GM21447 (cell line): Measurements from ENCODE around the gene TRAPPC8.
"Not testable (repeated sequence)": the region's sequence is repeated elsewhere in the genome, so short reads cannot be mapped to it uniquely, and the experiment has no call there.

Source experiments
- ATAC-seq: cut with Tn5 transposase; IDR thresholded peaks from one replicate; pipeline ENCODE4 v1.9.1; 2021; ENCODE audit not compliant: unreplicated experiment

TRAPPC8 gene

GRCh38 chr18:31946305-31947046 is 3.5 kb upstream of the TRAPPC8 start:
- ATAC-seq = no peak

DNA sequence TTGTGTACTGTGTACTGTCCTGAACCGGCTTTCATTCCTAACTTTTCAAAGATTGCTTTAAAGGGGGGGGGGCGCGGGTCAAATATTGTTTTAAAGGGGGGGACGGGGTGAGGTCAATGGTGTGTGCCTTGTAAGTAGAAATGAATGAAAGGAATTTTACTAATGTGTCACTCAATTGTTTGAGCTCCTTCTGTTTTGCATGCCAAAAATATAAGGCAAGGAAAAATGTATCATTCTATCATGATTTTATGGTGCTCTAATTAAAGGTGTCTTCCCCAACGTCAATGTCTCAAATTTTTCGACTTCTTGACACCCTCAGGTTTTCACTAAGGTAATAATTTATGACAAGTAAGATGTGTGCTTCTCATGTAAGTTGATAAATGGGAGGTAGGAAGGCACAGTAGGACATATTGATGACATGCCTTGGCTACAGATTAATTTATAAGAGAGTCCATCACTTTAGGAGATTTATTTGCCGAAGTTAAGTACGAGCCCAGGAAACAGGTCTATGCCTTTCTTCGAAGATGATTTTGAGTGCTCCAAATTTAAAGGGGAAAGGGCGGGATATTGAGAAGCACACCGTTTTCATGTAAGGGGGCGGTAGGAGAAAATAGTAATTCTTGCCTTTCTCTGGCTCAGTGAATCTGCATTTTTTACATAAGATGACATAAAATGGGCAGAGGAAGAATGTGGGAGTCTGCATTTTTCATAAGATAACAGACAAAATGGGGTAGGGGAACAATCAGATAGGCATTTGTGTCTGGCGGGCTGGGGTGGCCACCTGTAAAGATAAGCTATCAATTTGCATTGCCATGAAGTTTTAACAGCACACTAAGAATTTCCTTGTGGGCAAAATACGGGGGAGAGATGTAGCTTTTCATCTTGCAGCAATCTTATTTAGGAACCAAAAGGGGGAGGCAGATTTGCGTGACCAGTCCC is 1.2 kb upstream of the TRAPPC8 start:
- ATAC-seq = no peak

DNA sequence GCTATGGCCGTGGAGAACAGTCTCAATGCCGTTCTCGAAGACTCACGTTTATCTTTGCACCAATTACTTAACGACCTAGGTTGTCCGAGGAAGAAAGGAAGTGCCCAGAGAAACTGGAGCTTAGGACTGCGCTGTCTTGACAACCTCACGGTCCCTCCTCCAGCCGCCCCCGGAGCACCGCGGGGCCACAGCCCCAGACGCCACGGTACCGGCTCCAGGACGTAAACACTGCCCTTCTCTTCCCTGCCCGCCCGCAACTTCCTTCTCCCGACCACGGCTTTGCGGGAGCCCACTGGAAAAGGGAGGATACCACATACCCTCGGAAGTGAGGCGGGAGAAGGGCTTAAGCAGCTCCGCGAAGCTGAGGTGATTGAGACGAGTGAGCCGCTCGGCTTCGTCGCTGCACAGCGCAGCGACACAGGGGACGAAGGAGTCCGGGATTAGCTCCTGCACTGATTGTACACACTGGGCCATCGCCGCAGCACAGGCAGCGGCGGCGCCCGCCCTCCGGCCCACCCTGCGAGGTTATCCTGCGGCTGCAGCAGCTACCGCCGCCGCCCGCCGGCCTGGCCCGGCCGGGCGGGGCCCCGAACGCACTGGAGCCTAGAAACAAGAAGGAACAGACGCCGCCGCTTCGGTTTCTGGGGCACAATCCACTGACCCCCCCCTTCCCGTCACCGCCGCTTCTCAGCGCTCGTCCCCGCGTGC is 483 bp downstream of the TRAPPC8 start:
- peak; percentile 31 for ATAC-seq

DNA sequence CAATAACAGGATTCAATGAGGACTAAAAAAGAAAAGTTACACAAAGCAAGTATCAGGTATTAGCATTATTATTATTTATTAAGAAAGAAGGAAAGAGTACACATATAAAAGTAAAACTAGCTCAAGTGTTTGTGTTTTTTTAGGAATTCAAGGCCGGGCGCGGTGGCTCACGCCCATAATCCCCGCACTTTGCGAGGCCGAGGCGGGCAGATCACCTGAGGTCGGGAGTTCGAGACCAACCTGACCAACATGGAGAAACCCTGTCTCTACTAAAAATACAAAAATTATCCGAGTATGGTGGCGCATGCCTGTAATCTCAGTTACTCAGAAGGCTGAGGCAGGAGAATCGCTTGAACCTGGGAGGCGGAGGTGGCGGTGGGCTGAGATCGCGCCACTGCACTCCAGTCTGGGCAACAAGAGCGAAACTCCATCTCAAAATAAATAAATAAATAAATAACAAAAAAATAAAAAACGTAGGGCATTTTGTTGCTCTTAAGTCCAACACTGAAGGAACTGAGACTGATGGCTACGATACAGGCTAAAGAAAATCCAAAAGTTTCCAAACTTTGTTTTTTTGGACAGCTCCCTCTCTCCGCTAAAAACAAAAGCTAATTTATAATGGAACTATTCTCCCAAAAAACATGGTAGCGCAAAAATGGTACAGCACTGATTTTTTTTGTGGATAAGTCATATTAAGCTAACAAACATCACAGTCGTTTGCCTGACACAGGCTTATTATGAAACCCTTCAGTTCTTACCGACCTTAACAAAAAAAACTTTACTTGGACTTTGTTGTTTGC is 1.7 kb downstream of the TRAPPC8 start:
- no peak for ATAC-seq

DNA sequence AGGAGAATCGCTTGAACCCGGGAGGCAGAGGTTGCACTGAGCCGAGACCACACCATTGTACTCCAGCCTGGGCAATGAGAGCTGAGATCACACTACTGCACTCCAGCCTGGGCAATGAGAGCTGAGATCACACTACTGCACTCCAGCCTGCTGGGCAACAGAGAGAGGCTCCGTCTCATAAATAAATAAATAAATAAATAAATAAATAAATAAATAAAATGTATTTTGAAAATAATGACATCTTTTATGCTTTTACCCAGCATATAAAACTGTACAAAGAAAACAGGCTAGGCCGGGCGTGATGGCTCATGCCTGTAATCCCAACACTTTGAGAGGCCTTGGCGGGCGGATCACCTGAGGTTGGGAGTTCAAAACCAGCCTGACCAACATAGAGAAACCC is 8.2 kb downstream of the TRAPPC8 start:
- ATAC-seq = not testable (repeated sequence)

- ATAC-seq = no peak
Measured at GRCh38 chr18:31931886-31932240, 11.1 kb downstream of the TRAPPC8 start.

DNA sequence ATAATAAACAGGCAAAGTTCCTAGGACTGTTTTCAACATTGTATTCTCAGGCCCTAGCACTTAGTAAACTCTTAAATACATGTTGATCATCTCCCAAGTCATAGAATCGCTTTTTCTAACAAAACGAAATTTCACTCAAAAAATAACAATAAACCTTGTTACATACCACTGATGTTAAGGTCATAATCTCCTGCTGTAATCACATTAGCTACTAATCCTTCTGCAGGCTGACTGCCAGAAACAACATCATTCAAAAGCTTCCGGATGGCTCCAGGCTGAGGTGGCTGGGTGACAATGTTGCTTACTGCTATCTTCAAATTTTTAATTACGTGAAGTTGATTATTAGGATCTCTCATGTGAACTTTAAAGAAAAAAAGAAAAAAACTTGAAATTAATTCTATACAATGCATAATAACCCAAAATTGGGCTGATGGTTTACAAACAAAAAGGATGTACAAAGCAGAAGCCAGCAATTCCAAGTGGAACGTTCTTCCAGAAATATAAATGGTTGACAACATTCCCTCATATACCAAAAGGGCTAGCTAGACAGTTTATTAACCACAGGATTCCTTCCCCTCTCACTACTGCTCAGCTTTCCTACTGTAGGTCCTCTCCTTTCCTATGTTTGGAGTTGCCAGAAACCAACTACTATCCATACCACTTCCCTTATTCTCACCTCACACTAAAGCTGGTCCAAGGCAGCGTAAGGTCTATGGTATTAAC is 11.6 kb downstream of the TRAPPC8 start:
- ATAC-seq = no peak

DNA sequence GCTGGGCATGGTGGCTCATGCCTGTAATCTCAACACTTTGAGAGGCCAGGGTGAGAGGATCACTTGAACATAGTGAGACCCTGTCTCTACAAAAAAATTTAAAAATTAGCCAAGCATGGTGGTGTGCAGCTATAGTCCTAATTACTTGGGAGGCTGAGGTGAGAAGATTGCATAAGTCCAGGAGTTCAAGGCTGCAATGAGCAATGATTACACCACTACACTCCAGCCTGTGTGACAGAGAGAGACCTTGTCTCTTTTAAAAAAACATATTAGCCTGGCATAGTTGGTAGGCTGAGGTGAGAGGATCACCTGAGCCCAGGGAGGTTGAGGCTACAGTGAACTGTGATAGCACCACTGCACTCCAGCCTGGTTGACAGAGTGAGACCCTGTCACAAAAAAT is 13.7 kb downstream of the TRAPPC8 start:
- ATAC-seq = no peak

DNA sequence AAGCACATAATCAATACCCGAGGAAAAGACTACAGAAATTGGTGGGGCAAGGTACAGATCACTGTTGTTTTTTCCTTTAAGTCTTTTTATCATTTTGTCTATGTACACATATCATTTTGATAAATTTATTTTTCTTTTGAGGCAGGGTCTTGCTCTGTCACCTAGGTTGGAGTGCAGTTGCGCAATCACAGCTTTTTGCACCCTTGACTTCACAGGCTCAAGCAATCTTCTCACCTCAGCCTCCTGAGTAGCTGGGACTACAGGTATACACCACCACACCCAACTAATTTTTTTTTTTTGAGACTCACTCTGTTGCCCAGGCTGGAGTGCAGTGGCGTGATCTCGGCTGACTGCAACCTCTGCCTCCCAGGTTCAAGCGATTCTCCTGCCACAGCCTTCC is 15.9 kb downstream of the TRAPPC8 start:
- not testable (repeated sequence) for ATAC-seq

DNA sequence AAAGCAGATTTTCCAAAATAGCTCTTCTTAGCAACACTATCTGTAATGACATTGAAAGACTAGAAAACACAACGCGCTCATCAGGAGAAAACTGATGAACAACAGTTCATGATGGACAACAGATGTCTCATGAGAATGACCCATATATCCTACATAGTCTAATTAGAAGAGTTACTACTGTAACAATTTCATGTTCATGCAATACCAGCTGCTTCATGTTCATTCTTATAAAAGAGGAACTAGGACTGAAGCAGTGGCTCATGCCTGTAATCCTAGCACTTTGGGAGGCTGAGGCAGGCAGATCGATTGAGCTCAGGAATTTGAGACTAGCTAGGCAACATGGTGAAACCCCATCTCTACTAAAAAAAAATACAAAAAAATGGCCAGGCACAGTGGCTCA is 22.7 kb downstream of the TRAPPC8 start:
- ATAC-seq = no peak

DNA sequence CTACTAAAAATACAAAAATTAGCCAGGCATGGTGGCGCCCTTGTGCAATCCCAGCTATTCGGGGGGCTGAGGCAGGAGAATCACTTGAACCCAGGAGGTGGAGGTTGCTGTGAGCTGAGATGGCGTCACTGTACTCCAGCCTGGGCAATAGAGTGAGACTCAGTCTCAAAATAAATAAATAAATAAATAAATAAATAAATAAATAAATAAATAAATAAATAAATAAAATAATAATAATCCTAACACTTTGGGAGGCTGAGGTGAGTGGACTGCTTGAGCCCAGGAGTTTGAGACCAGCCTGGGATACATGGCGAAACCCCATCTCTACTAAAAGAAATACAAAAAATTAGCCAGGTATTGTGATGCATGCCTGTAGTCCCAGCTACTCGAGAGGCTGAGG is 23.6 kb downstream of the TRAPPC8 start:
- ATAC-seq = not testable (repeated sequence)

GRCh38 chr18:31918733-31919132 is 24.2 kb downstream of the TRAPPC8 start:
- no peak for ATAC-seq

DNA sequence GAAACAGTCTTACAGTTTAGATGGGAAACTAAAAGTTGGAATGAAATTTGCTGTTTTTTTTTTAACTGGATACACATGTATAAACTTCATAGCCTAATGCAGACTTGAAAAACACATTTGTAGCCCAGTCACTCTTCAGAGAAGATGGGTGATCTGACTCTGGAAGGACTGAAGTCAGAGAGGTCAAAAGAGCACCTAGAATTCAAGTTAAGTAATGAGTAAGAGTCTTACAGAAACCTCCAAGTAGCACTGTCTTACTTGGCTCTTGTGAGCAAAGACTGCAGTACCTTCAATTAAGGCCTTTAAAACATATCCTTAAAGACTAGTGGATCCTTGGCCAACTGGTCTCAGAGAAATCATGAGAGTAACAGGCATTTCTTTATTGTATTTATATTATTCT is 41.9 kb downstream of the TRAPPC8 start:
- ATAC-seq = no peak

GRCh38 chr18:31899771-31900170 is 43.2 kb downstream of the TRAPPC8 start:
- ATAC-seq = not testable (repeated sequence)

DNA sequence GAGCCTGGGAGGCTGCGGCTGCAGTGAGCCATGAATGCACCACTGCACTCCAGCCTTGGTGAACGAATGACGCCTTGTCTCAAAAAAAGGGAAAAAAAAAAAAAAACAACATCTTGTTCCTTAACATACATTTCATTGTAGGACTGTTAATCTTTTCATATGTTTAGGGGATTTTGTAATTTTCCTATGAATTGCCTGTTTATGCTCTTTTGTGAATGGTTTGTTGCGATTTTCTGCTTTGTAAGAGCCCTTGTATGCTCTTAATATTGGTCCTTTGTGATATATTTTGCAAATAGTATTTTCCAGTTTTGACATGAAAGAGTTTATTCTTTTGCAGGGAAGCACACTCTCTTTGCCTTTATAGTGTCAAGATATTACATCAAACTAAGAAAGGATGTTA is 50.0 kb downstream of the TRAPPC8 start:
- ATAC-seq = no peak

DNA sequence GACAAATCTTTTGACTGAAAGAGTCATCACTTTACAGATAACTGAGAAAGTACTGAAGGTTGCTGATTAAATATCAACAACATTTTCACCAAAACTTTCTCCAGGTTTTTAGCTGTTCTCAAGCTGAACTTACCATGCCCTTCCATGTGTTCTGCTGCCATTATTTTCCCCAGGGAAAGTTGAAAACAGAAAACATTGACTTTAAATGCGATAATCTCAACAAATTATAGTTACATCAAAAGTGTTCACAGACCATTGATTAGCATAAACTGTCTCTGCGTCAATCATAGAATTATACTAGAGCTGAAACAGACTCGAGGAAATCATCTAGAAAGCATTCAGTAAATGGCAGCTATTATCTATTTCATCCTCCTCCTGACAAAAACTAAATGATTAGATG is 51.4 kb downstream of the TRAPPC8 start:
- ATAC-seq = no peak

DNA sequence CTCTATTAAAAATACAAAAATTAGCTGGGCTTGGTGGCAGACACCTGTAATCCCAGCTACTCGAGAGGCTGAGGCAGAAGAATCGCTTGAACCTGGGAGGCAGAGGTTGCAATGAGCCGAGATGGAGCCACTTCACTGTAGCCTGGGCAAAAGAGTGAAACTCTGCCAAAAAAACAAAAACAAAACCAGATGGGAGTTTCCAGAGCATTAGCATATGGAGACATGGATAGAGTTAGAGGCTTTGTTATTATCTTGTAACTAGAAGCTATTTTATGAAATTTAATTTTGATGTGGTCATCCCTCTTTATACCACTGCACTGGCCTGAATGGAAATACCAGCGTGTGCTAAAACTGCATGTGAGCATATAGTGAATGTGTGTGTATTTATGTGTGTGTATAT is 58.9 kb downstream of the TRAPPC8 start:
- no peak for ATAC-seq

DNA sequence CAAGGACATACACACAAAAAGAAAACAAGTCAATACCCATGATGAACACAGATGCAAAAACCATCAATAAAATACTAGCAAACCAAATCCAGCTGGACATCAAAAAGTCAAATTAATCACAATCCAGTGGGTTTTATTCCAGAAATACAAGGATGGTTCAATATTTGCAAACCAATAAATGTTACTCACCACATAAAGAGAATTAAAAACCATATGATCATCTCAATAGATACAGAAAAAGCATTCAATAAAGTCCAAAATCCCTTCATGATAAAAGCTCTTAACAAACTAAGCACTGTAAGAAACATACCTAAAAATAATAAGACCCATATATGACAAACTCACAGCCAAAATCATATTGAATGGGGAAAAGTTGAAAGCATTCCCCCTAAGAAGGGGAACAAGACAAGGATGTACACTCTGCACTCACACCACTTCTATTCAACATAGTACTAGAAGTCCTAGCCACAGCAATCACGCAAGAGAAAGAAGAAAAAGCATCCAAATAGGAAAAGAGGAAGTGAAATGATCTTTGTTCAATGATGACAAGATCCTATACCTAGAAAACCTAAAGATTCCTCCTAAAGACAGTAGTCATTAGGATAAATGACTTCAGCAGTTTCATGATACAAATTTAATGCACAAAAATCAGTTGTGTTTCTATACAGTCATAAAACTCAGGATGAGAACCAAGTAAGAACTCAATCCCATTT is 62.6 kb downstream of the TRAPPC8 start:
- ATAC-seq = no peak

- ATAC-seq = no peak
Measured at GRCh38 chr18:31878358-31878757, 64.6 kb downstream of the TRAPPC8 start.

- no peak for ATAC-seq
Measured at GRCh38 chr18:31877900-31878299, 65.0 kb downstream of the TRAPPC8 start.
